H1 (cell line): Measurements from ENCODE around the gene ST6GALNAC2. TPM values are rescaled to one million over a fixed set of nuclear protein-coding genes. Genes with fewer than 3 reads are reported as not detected.

Experiments
- CTCF ChIA-PET: fragments of 300-600 bp; sonication (Branson Sonifier 250); formaldehyde crosslinking; loops from one replicate; lab custom pipeline; 2021; ENCODE audit not compliant: partially characterized antibody; lab: Charles Lee
- POLR2A ChIA-PET: fragments of 300-600 bp; sonication (Branson Sonifier 250); formaldehyde crosslinking; loops from one replicate; lab custom pipeline; 2021; ENCODE audit warnings: inconsistent platforms; ENCODE audit not compliant: partially characterized antibody; lab: Charles Lee
- DNase-seq, 2 experiments: peaks; one replicate each; pipeline versions ENCODE4 v3.0.0 to v3.0.0-alpha.2; 2010 to 2022; ENCODE audit warnings: low spot score in 2 of 2, low read depth in 1 of 2, mixed read lengths in 1 of 2
- FAIRE-seq: peaks from 2 replicates; lab custom pipeline; 2011; peaks lifted over from hg19 to GRCh38; lab: Jason Lieb, UNC
- H2AFZ ChIP-seq: 2 replicates; pipeline ENCODE4 v1.8.1; 2012; ENCODE audit warnings: low read length, inconsistent platforms
- H2AK5ac ChIP-seq: 2 replicates; pipeline ENCODE4 v1.6.1; 2013; ENCODE audit warnings: low read depth, low read length
- H2BK120ac ChIP-seq: replicated peaks from 2 replicates; pipeline ENCODE3; 2013; ENCODE audit warnings: low read depth, low read length, inconsistent platforms
- H2BK12ac ChIP-seq: 2 replicates; pipeline ENCODE4 v1.6.1; 2013; ENCODE audit warnings: low read depth, low read length
- H2BK15ac ChIP-seq: 2 replicates; pipeline ENCODE4 v1.6.1; 2013; ENCODE audit warnings: low read length
- H2BK20ac ChIP-seq: 2 replicates; pipeline ENCODE4 v1.6.1; 2013; ENCODE audit warnings: low read length
- H2BK5ac ChIP-seq: 2 replicates; pipeline ENCODE4 v1.6.1; 2013; ENCODE audit warnings: low read depth, low read length
- H3K14ac ChIP-seq: 2 replicates; pipeline ENCODE4 v1.6.1; 2013; ENCODE audit warnings: inconsistent platforms; ENCODE audit not compliant: insufficient read length
- H3K18ac ChIP-seq: 2 replicates; pipeline ENCODE4 v1.6.1; 2013; ENCODE audit warnings: low read length; ENCODE audit errors: extremely low read depth
- H3K23ac ChIP-seq: 2 replicates; pipeline ENCODE4 v1.6.1; 2013; ENCODE audit warnings: inconsistent platforms; ENCODE audit not compliant: insufficient read length
- H3K23me2 ChIP-seq: 2 replicates; pipeline ENCODE4 v1.6.1; 2013; ENCODE audit warnings: low read depth, low read length
- H3K27ac ChIP-seq: 2 replicates; pipeline ENCODE4 v1.6.1; 2011; ENCODE audit warnings: low read depth, low read length, inconsistent platforms
- H3K27me3 ChIP-seq, 4 experiments: replicated peaks in 1 of 4; 1 replicate in 1 of 4; 2 replicates in 3 of 4; pipeline versions ENCODE4 v1.6.1 to v1.8.1; 2011 to 2013; ENCODE audit warnings: low read length in 3 of 4, mild to moderate bottlenecking in 3 of 4, inconsistent platforms in 2 of 4, mixed read lengths in 2 of 4, moderate library complexity in 1 of 4; ENCODE audit not compliant: control insufficient read depth in 3 of 4, insufficient read depth in 3 of 4; ENCODE audit errors: extremely low read depth in 1 of 4
- H3K36me3 ChIP-seq, 4 experiments: 2 replicates each; pipeline versions ENCODE4 v1.6.1 to v1.8.1; 2011 to 2013; ENCODE audit warnings: mild to moderate bottlenecking in 4 of 4, low read length in 3 of 4, moderate library complexity in 2 of 4, control low read depth in 1 of 4, inconsistent platforms in 1 of 4; ENCODE audit not compliant: insufficient read depth in 4 of 4, control insufficient read depth in 2 of 4
- H3K4ac ChIP-seq: replicated peaks from 2 replicates; pipeline ENCODE3; 2013; ENCODE audit warnings: low read length, low read depth, mixed read lengths, inconsistent platforms; ENCODE audit not compliant: insufficient read length
- H3K4me1 ChIP-seq, 4 experiments: replicated peaks in 1 of 4; 1 replicate in 1 of 4; 2 replicates in 3 of 4; pipeline versions ENCODE4 v1.6.1 to v1.8.1; 2011 to 2013; ENCODE audit warnings: low read length in 3 of 4, inconsistent platforms in 2 of 4, mixed read lengths in 1 of 4; ENCODE audit not compliant: insufficient read depth in 4 of 4, control insufficient read depth in 3 of 4
- H3K4me2 ChIP-seq, 2 experiments: 2 replicates each; pipeline versions ENCODE4 v1.6.1 to v1.8.1; 2011 to 2013; ENCODE audit warnings: low read depth in 2 of 2, low read length in 2 of 2, control low read depth in 1 of 2, inconsistent platforms in 1 of 2, mild to moderate bottlenecking in 1 of 2; ENCODE audit not compliant: insufficient read depth in 1 of 2
- H3K4me3 ChIP-seq, 4 experiments: fragments of 200-600, 300-600 bp in 1 of 4; sonication (generic), shearing (Covaris generic), sonication (Bioruptor Twin) in 1 of 4; 2 replicates each; pipeline versions ENCODE4 v1.5.1 to v1.8.1; 2011 to 2016; ENCODE audit warnings: low read length in 4 of 4, low read depth in 3 of 4, control low read depth in 2 of 4, inconsistent platforms in 2 of 4, mild to moderate bottlenecking in 2 of 4, mixed read lengths in 1 of 4, moderate library complexity in 1 of 4; ENCODE audit not compliant: insufficient read depth in 2 of 4; ENCODE audit errors: extremely low read depth in 1 of 4
- H3K56ac ChIP-seq: replicated peaks from 2 replicates; pipeline ENCODE3; 2013; ENCODE audit warnings: low read depth, mild to moderate bottlenecking, mixed read lengths, low read length, inconsistent platforms; ENCODE audit not compliant: insufficient read length
- H3K79me1 ChIP-seq: 2 replicates; pipeline ENCODE4 v1.6.1; 2013; ENCODE audit warnings: low read depth, low read length, control low read depth
- H3K79me2 ChIP-seq, 2 experiments: 2 replicates each; pipeline versions ENCODE4 v1.6.1 to v1.8.1; 2012 to 2013; ENCODE audit warnings: low read length in 2 of 2, mild to moderate bottlenecking in 2 of 2, inconsistent platforms in 1 of 2; ENCODE audit not compliant: insufficient read depth in 2 of 2, control insufficient read depth in 1 of 2
- H3K9ac ChIP-seq, 4 experiments: replicated peaks in 1 of 4; 1 replicate in 1 of 4; 2 replicates in 3 of 4; pipeline versions ENCODE4 v1.6.1 to v1.8.1; 2011 to 2013; ENCODE audit warnings: low read depth in 3 of 4, low read length in 3 of 4, control low read depth in 2 of 4, mild to moderate bottlenecking in 2 of 4, moderate library complexity in 2 of 4, inconsistent platforms in 1 of 4; ENCODE audit errors: extremely low read depth in 1 of 4
- H3K9me3 ChIP-seq, 2 experiments: 2 replicates each; pipeline versions ENCODE4 v1.6.1 to v1.8.1; 2012 to 2013; ENCODE audit warnings: mild to moderate bottlenecking in 2 of 2, moderate library complexity in 2 of 2, control low read depth in 1 of 2, inconsistent platforms in 1 of 2, low read depth in 1 of 2, low read length in 1 of 2, mixed read lengths in 1 of 2; ENCODE audit not compliant: insufficient read depth in 2 of 2
- H4K20me1 ChIP-seq, 2 experiments: replicated peaks in 1 of 2; 2 replicates each; pipeline versions ENCODE3 to v1.8.1; 2011 to 2013; ENCODE audit warnings: inconsistent platforms in 2 of 2, low read length in 2 of 2, mild to moderate bottlenecking in 1 of 2; ENCODE audit not compliant: insufficient read depth in 2 of 2, control insufficient read depth in 1 of 2
- H4K5ac ChIP-seq: 2 replicates; pipeline ENCODE4 v1.6.1; 2013; ENCODE audit warnings: low read length, low read depth, mixed read lengths, inconsistent platforms; ENCODE audit not compliant: insufficient read length
- H4K8ac ChIP-seq: 2 replicates; pipeline ENCODE4 v1.8.0; 2013; ENCODE audit warnings: mild to moderate bottlenecking, moderate library complexity, low read length, inconsistent platforms; ENCODE audit not compliant: insufficient read depth; ENCODE audit errors: extremely low read depth
- H4K91ac ChIP-seq: replicated peaks from 2 replicates; pipeline ENCODE3; 2013; ENCODE audit warnings: low read length, mixed read lengths, inconsistent platforms; ENCODE audit not compliant: insufficient read length
- ASH2L ChIP-seq: fragments of 200-600, 300-600 bp; sonication (generic); IDR thresholded peaks from one replicate; pipeline ENCODE4 v1.7.1; 2017; ENCODE audit warnings: low read length
- BRCA1 ChIP-seq: IDR thresholded peaks from 2 replicates; pipeline ENCODE4 v1.6.1; 2012; ENCODE audit warnings: low read depth, low read length, improper control_type of control experiment
- CBX5 ChIP-seq: fragments of 300-800, 300-1000 bp; sonication (generic); IDR thresholded peaks from 2 replicates; pipeline ENCODE4 v1.7.1; 2016; ENCODE audit warnings: antibody characterized with exemption, low read length, low read depth
- EGR1 ChIP-seq: IDR thresholded peaks from 2 replicates; pipeline ENCODE4 v1.6.1; 2011; ENCODE audit warnings: low read depth, low read length, borderline replicate concordance
- POLR2AphosphoS5 ChIP-seq: IDR thresholded peaks from 2 replicates; pipeline ENCODE4 v1.6.1; 2011; ENCODE audit warnings: low read depth, low read length
- TAF1 ChIP-seq: IDR thresholded peaks from 2 replicates; pipeline ENCODE4 v1.6.1; 2011; ENCODE audit warnings: mild to moderate bottlenecking, low read depth, low read length
- YY1 ChIP-seq: IDR thresholded peaks from 2 replicates; pipeline ENCODE4 v1.6.1; 2011; ENCODE audit warnings: low read depth, mild to moderate bottlenecking, low read length
- WGBS, 2 experiments: shearing (Covaris generic) in 1 of 2; methylation state at CpG; one replicate each; pipeline versions ENCODE4 v1.1.6 to v1.1.7; 2013 to 2015; ENCODE audit warnings: low lambda C conversion rate in 2 of 2, mixed read lengths in 2 of 2, inconsistent platforms in 1 of 2, low coverage in 1 of 2, missing lambda C conversion rate in 1 of 2; ENCODE audit not compliant: insufficient replicate concordance in 2 of 2, insufficient coverage in 1 of 2, insufficient read length in 1 of 2; ENCODE audit errors: extremely low coverage in 1 of 2, missing lambda C conversion rate in 1 of 2; 5-methylcytosine and 5-hydroxymethylcytosine counted together
- polyA plus RNA-seq, 7 experiments: library from polyadenylated mRNA; depleted of rRNA in 3 of 7; stranded (reverse) in 5 of 7; unstranded in 2 of 7; fragments of >200 nt in 5 of 7; fragments of 200-250 nt in 2 of 7; gene quantifications; 1 replicate in 5 of 7; 2 replicates in 1 of 7; 4 replicates in 1 of 7; pipeline versions ENCODE4 v1.2.1 to v1.2.3, GENCODE V29; 2011 to 2013; ENCODE audit warnings: missing spikeins in 2 of 7, mixed read lengths in 2 of 7
- total RNA-seq: library from RNA; stranded (reverse); fragmentation: NEBNext Ultra II Directional; extraction: Animal tissue kit (Norgen Biotek cat#: 25700); gene quantifications from 2 replicates; pipeline ENCODE4 v1.2.1, GENCODE V29; 2021
- TF ChIP-seq, protein P1 (sequence below): IDR thresholded peaks from 2 replicates; pipeline ENCODE4 v1.6.1; 2012; ENCODE audit warnings: low read length, inconsistent platforms
- TF ChIP-seq, protein P2 (sequence below): IDR thresholded peaks from 2 replicates; pipeline ENCODE4 v1.6.1; 2012; ENCODE audit warnings: inconsistent platforms

The ST6GALNAC2 gene
- total and polyA plus RNA-seq, 2 of the 8 experiments (the other 6 are each of a cell fraction or from before 2014, with no cell fraction given), result 0.09 TPM; not detected in 1

DNA sequence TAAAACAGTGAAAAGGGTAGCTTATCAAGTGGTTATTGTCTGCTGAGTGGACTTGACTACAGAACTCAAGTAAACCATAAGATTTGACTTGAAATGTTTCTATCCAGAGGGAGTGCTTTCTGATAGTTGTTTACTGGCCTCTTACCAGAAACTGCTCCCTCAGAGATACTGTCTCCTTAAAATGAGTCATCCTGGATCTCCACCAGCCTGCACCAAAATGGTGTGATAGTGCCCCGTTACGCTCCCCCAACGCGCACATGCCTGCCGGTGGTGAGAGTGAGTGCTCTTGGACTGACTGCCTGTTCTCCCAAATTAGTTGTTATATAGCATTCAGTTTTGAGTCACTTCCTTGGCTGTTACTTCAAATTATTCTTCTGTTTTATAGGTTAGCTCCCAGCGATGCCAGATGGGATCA, 22.9 kb downstream of the ST6GALNAC2 start:
- FAIRE-seq, result no peak
- H3K4me3 ChIP-seq, result no peak overlapping the region
- POLR2A ChIA-PET, result interaction anchor here (0.6 to 8.0 kb wide), 4 partner anchors 7 to 173 kb away, joined by 4 to 133 read pairs (median 4); a partner anchor contains a TSS

More for the DNA sequence above, 22.9 kb downstream of the ST6GALNAC2 start:
- H3K36me3 ChIP-seq, result peaks cover 24 to 72% (median 50%) of the 10 kb centered on the region in 4 experiments
- H3K23ac ChIP-seq, result no peak overlapping the region
- no peak for DNase-seq
- H3K18ac ChIP-seq, result no peak overlapping the region
- H3K23me2 ChIP-seq, result no peaks in the 10 kb centered on the region; the same call in 1 of the 2 replicates
- no peak overlapping the region for H2AK5ac ChIP-seq
- H4K91ac ChIP-seq, result no peak overlapping the region
- TF ChIP-seq POLR2AphosphoS5 (peak; percentile 37; the same call in 1 of the 2 replicates), ASH2L (no peak), YY1 (no peak), CBX5 (no peak), TAF1 (no peak), BRCA1 (no peak), EGR1 (no peak)
- TF ChIP-seq, protein P1, sequence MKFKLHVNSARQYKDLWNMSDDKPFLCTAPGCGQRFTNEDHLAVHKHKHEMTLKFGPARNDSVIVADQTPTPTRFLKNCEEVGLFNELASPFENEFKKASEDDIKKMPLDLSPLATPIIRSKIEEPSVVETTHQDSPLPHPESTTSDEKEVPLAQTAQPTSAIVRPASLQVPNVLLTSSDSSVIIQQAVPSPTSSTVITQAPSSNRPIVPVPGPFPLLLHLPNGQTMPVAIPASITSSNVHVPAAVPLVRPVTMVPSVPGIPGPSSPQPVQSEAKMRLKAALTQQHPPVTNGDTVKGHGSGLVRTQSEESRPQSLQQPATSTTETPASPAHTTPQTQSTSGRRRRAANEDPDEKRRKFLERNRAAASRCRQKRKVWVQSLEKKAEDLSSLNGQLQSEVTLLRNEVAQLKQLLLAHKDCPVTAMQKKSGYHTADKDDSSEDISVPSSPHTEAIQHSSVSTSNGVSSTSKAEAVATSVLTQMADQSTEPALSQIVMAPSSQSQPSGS, result no peak
- TF ChIP-seq, protein P2, sequence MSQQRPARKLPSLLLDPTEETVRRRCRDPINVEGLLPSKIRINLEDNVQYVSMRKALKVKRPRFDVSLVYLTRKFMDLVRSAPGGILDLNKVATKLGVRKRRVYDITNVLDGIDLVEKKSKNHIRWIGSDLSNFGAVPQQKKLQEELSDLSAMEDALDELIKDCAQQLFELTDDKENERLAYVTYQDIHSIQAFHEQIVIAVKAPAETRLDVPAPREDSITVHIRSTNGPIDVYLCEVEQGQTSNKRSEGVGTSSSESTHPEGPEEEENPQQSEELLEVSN, result no peak
- no peak overlapping the region for H3K4me2 ChIP-seq
- CTCF ChIA-PET, result interaction anchor here (0.6 to 1.7 kb wide), 5 partner anchors 11 to 121 kb away, joined by 3 to 4 read pairs (median 3); no protein-coding TSS in a partner anchor
- H2BK120ac ChIP-seq, result no peak overlapping the region
- no peak overlapping the region for H2BK12ac ChIP-seq
- H3K9ac ChIP-seq, result no peak overlapping the region
- H3K14ac ChIP-seq, result no peak overlapping the region
- peaks cover 22 to 51% of the 10 kb centered on the region in 2 experiments for H3K79me2 ChIP-seq
- H2BK15ac ChIP-seq, result no peak overlapping the region
- H3K9me3 ChIP-seq, result no peaks in the 10 kb centered on the region
- no peak overlapping the region for H3K4ac ChIP-seq
- H4K5ac ChIP-seq, result no peak overlapping the region
- H3K79me1 ChIP-seq, result peaks cover 12% of the 10 kb centered on the region
- H2BK5ac ChIP-seq, result no peak overlapping the region
- no peak overlapping the region for H2BK20ac ChIP-seq
- H2AFZ ChIP-seq, result no peak overlapping the region
- no peak overlapping the region for H4K8ac ChIP-seq
- H3K27ac ChIP-seq, result no peak overlapping the region
- peaks cover 37 to 39% of the 10 kb centered on the region in 2 experiments for H4K20me1 ChIP-seq
- 89% methylated on average over 6 of the region's 6 CpGs; no CpG with 5 or more reads in 1 of the 2 experiments for WGBS, 2 experiments
- H3K56ac ChIP-seq, result no peak overlapping the region
- no peaks in the 10 kb centered on the region for H3K27me3 ChIP-seq
- peaks cover 2 to 10% (median 5%) of the 10 kb centered on the region in 4 experiments; a peak in 6 of 7 replicates for H3K4me1 ChIP-seq
